CD1c-positive myeloid dendritic cell (primary cell): Measurements from ENCODE around the gene FRYL.

Experiments used
- DNase-seq: peaks from one replicate; pipeline ENCODE4 v3.0.0-alpha.2; 2016; ENCODE audit errors: extremely low spot score

FRYL gene

DNA sequence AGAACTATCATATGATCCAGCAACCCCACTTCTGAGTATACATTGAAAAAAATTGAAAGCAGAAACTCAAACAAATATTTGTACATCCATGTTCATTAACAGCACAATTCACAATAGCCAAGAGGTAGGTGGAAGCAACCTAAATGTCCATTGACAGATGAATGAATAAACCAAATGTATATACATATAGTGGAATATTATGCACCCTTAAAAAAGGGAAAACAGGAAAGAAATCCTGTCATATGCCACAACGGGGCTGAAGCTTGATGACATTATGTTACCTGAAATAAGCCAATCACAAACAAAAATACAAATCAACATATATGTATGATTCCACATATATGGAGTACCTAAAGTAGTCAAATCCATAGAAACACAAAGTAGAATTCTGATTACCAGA is 222.1 kb downstream of the FRYL start:
- no peak for DNase-seq

DNA sequence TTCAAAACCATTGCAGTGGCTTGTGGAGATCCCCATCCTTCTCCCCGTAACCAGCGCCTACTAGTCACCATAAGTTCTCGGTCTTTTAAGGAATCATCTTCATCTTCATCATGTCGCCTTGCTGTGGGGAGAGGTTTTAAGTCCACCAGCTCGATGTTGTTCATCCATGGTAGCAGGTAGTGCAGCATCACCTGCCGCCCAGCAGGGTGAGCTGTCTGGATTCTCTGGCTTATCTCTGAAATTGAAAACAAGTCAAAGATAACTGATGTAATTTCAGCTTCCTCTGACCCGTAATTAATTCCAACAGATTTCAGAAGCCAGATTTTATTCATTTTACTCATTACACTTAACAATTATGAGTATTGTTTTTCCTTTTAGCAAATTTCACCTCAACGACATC is 222.6 kb downstream of the FRYL start:
- no peak for DNase-seq

DNA sequence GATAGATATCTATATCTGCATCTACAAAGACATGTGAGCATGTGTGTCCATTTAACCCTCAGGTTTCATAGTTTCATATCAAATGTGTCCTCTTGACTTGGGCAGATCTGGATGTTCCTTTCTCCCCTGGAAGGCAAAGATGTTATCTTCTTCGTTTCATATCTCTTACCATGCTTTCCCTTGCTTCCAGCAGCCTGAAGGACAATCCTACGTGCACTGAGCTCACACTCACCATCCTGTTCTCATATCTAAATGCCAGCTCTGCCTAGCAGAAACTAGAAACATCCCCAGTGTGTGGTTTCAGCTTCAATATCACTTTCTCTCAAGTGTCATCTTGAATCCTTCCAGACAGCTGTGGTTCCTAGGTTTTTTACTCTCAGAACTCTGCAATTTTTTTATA is 223.8 kb downstream of the FRYL start:
- no peak for DNase-seq

DNA sequence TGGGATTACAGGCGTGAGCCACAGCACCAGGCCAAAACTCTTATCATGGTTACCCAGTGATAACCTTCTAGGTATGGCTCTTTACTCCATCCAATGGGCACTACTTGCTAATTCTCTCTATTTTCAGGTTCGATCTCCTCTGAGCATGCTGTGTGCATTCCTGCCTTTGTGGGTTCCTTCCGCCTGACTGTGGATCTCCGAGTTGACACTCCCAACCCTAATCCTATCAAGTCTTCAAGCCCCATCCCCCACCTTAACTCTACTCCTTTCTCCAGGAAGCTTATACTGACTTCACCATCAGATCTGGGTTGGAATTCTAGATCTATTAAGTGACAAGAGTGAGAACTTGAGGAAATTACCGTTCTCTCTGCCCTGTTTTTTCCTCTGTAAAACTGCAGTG is 225.5 kb downstream of the FRYL start:
- no peak for DNase-seq

DNA sequence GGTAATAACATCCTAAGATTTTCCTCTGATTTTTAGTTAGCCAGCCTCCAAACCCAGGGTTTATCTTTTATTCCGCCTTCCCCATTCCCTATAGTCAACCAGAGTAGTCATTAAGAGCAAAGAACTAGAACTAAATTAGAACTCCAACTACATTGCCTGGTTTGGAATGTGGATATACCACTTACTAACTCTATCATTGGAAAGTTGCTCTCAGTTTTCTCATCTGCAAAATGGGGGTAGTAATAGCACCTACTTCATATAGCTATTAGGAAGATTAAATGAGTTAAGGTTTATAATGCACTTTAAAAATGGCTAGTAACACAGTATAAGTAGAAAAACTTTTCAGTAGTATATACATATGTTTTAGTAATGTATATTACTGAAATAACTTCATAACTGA is 226.4 kb downstream of the FRYL start:
- DNase-seq, result no peak

- DNase-seq, result no peak
Observed at GRCh38 chr4:48546336-48546735, 233.7 kb downstream of the FRYL start.

DNA sequence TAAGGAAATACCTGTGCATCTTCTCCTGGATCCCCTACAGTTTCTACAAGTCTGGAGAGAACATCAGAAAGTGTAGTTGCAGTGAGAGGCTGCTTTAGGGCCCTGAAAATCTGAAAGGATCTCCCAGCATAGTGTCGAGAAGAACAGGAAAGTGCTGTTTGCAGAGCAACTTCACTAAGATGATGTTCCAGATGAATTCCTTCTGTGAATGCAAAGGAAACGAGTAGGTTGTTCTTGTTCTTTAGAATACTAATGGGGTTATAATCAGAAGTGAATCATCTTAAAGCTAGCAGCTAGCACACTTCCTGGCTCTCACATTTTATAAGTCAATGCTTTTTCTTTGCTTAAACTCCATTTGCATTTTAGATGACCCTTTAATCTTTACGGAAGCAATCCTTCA is 236.3 kb downstream of the FRYL start:
- no peak for DNase-seq

GRCh38 chr4:48542888-48543287 is 237.2 kb downstream of the FRYL start:
- DNase-seq, result no peak

DNA sequence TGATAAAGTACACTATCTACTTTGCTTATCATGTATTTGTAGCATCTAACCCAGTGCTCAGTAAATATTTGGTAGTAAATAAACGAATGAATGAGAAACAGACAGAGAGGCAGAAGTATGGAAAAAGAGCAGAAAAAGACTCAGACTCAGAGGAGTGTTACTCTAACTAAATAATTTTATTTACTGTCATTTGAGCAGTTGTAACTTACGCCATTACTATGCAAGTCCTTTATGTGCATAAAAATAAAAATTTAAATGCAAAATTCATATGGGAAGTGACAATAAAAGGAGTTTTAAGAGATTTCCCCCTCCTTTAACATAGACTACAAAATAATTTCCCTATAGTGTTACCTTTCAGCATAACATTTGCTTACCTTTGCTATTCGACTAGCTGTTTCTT is 240.5 kb downstream of the FRYL start:
- DNase-seq, result no peak

DNA sequence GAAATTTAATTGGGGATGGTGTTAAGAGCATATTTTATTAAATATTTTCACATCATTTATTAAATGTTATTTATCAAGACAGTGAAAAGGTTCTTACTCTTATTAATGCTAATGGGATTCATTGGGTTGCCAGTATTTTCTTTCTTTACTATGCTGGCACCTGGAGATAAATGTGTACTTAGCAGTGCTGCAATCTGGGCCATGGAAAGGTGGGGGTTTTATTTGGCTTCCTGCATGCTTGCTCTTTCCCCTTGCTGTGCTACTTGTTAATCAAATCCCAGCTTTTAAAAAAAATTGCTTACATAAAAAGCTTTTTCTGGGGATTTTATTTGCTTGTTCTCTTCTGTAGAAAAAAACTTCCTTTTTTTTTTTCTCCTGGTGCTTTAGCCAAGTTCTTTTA is 241.7 kb downstream of the FRYL start:
- DNase-seq, result no peak

GRCh38 chr4:48526406-48526805 is 253.7 kb downstream of the FRYL start:
- no peak for DNase-seq

GRCh38 chr4:48518143-48518542 is 261.9 kb downstream of the FRYL start:
- DNase-seq, result no peak

DNA sequence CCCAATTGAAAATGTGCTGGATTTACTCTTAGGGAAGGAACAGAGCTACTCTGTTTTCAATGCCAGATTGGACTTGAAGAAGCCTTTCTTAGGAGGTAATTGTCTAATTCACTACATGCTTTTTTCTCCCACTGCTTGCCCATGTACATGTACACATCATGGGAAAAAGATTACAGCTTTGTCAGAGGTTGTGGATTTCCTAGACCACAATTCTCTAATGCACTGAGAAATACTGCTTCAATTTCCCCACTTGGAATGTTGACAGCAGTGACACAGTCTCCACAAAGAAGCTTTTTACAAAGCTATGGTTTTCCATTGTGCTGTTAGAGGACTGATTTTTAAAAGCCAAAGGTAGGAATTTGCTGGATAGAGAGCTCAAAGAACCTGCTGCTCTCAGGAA is 270.5 kb downstream of the FRYL start:
- DNase-seq, result no peak

DNA sequence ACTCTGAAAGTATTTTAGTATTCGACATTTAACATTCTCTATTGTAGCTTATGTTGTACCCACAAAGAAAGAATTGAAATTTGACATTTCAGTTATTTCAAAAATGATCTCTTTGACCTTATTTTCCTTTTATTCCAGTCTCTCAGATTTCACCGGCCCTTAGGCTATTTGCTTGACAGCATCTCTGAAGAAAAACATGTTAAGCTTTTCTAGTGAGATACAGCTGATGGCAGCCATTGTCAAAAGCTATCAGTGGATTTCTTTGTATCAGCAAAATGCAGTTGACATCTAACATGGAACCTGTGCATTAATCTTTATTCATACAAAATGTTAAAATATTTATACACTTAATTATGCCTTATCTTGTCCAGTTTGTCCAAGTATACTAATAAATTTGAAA is 273.4 kb downstream of the FRYL start:
- no peak for DNase-seq

- DNase-seq, result no peak
Observed at GRCh38 chr4:48504352-48504751, 275.7 kb downstream of the FRYL start.

DNA sequence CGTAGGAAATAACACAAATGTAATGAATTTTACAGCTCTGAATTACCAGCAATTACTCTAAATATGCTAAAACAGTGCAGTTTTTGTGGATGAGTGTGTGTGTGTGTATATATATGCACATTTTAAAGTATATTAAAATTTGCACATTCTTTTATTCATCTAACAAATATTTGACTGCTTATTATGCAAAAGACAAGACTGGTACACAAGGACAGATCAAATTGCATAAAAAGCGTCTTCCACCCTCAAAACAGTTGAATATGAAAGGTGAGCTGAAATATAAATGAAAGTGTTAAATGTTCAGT is 276.1 kb downstream of the FRYL start:
- no peak for DNase-seq

GRCh38 chr4:48503233-48504025 is 276.6 kb downstream of the FRYL start:
- no peak for DNase-seq

- DNase-seq, result no peak
Observed at GRCh38 chr4:48499551-48500066, 280.5 kb downstream of the FRYL start.

- DNase-seq, result no peak
Observed at GRCh38 chr4:48498895-48499294, 281.2 kb downstream of the FRYL start.

DNA sequence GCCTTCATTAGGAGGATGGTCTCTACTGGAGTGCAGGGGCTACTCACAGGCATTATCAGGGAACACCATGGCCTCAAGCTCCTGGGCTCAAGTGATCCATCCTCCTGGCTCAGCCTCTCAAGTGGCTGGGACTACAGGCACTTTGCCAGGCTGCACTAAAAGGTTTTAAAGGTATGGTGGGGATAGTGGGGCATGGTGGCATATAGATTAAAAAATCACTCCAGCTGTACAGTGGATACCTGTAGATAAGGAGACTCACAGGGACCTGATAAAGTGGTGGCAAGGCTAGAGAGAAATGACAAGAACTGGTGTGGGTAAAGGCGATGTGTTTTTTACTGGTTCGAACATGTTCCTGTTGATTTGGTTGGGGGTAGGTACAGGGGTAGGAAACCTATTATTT is 284.1 kb downstream of the FRYL start:
- no peak for DNase-seq

GRCh38 chr4:48493452-48494100 is 286.5 kb downstream of the FRYL start:
- no peak for DNase-seq

DNA sequence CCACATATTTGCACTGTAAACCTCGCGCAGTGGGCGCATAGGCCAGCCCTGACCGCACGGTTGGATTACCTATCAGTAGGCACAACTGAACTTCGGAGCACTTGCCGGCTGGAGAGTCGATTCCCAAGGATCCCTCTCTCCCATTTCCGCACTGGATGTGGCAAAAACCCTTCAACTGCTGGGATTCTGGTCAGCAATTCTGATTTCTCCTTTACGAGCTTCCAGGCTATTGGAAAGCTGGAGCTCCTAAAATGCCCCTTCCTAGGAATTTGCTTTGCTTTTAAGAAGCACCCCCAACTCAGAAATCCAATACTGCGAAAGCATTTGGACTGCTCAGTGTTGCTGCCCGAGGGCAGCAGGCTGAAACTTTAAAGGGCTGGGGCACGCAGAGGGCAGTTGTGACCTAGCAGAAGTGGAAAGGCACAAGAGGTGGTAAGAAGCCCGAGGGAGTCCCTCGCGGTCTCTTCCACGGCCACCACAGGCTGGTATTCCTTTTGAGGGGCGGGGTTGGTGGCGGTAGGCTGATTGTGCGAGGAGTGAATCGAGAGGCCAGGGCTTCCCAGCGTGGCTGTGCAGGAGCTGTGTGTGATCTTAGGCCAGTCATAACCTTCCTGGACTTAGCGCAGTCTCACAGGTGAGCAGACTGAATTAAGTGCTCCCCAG is 288.4 kb downstream of the FRYL start:
- no peak for DNase-seq
